ENCODE results near the gene TMIGD3.

- TF ChIP-seq CTCF (IDR thresholded peaks at IDR 0.05), result no peak
- TF ChIP-seq POLR2A (IDR thresholded peaks at IDR 0.05), result no peak
- peak; percentile 10 for TF ChIP-seq POLR2AphosphoS5 (IDR thresholded peaks at IDR 0.05)
Observed at GRCh38 chr1:111448918-111449702, 54.3 kb downstream of the TMIGD3 start, which contains the start of the genes ATP5PB and WDR77.

Data from gastroesophageal sphincter (tissue), 3 donors.